Stimulated activated CD8-positive, alpha-beta memory T cell treated with anti-CD3 and anti-CD28 coated beads, Interleukin-2, amount 100 ng/mL, for 48 hours (primary cell): ENCODE results near the gene FAM156A.
"Not testable (repeated sequence)": the region's sequence is repeated elsewhere in the genome, so short reads cannot be mapped to it uniquely, and the experiment has no call there.

Source experiments
- DNase-seq, 2 donors: peaks; one replicate each; pipeline ENCODE4 v3.0.0-alpha.2; 2020; ENCODE audit warnings: low read depth in 2 of 2

The FAM156A gene

DNA sequence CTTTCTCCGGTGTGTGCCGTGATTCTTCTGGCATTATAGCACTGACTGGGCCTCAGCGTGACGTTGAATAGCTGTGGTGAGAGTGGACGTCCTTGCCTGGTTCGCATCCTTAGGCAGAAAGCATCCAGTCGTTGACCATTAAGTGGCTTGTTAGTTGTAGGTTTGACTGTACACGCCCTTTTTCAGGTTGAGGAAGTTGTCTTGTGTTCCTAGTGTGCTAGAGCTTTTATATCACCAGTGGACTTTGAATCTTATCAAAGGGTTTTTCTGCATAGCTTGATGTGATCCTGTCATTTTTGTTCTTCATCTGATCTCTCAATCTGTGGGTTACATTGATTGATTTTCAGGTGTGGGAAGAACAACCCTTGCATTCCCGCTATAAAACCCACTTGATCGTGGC is 52.8 kb downstream of the FAM156A start:
- DNase-seq = not testable (repeated sequence)
